ENCODE measurements around the gene SPACA4.
A peak's percentile ranks its signal among the peaks of the same experiment; 100 is the strongest.

SPACA4 gene

DNA sequence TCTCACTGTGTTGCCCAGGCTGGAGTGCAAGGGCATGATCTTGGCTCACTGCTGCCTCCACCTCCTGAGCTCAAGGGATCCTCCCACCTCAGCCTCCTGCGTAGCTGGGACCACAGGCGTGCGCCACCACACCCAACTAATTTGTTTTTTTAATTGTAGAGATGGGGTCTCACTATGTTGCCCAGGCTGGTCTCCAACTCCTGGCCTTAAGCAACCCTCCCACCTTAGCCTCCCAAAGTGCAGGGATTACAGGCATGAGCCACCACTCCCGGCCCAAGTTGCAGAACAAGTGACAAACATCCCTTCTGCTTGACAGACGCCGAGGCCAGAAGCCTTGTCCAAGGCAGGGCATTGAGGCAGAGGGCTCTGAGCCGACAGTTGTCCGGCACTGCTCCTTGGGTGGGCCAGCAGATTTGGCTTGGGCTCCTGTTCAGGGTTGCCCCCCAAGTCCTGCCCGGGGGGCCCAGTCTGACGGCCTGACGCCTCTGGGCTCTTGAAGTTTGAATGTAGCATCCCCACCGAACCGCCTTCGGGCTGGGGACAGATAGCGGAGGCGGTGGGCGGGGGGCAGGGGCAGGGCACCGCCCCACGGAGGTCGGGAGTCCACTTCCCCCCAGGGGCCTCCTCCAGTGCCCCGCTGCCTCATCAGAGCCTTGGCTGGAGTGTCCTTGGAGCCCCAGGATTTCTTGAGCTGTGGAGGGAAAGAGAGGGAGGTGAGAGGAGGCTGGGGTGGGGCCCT lies 5.7 kb upstream of the SPACA4 start:
- TF ChIP-seq, protein P1, sequence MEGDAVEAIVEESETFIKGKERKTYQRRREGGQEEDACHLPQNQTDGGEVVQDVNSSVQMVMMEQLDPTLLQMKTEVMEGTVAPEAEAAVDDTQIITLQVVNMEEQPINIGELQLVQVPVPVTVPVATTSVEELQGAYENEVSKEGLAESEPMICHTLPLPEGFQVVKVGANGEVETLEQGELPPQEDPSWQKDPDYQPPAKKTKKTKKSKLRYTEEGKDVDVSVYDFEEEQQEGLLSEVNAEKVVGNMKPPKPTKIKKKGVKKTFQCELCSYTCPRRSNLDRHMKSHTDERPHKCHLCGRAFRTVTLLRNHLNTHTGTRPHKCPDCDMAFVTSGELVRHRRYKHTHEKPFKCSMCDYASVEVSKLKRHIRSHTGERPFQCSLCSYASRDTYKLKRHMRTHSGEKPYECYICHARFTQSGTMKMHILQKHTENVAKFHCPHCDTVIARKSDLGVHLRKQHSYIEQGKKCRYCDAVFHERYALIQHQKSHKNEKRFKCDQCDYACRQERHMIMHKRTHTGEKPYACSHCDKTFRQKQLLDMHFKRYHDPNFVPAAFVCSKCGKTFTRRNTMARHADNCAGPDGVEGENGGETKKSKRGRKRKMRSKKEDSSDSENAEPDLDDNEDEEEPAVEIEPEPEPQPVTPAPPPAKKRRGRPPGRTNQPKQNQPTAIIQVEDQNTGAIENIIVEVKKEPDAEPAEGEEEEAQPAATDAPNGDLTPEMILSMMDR (IDR thresholded peaks at IDR 0.05) = no peak

DNA sequence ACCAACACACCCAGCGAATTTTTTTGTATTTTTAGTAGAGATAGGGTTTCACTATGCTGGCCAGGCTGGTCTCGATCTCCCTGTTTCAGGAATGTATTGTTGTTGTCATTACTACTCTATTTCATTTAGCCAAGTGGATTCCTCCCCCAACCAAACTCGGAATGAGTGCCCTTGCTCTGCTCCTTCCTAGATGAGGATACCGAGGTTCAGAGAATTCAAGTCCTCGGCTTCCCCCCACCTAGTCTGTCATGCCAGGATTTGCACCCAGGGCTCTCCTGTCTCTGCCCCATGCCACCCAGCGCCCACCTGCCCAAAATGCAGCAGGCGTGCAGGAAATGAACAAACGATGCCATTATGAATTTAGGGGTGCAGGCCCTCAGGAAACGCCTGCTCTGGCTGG lies 3.5 kb upstream of the SPACA4 start:
- TF ChIP-seq, protein P1 (IDR thresholded peaks at IDR 0.05) = no peak

DNA sequence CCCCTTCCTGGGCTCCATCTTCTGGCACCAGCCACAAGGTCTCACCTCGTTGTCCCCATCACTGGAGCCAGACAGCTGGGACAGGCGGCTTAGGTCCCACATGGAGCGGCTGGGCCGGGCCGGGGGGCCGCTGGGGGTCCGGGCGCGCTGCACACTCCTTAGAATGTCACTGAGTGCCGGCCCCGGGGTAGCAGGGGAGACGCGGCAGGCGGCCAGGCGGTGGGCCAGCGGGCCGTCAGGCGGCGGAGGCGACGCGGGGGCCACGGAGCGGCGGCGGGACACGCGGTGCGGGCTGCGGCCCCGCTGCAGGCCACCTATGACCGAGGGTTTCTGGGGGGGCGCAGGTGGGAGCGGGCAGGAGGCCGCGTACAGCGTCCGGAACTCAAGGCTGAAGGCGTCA lies 3.1 kb upstream of the SPACA4 start:
- TF ChIP-seq, protein P1 (IDR thresholded peaks at IDR 0.05) = no peak

DNA sequence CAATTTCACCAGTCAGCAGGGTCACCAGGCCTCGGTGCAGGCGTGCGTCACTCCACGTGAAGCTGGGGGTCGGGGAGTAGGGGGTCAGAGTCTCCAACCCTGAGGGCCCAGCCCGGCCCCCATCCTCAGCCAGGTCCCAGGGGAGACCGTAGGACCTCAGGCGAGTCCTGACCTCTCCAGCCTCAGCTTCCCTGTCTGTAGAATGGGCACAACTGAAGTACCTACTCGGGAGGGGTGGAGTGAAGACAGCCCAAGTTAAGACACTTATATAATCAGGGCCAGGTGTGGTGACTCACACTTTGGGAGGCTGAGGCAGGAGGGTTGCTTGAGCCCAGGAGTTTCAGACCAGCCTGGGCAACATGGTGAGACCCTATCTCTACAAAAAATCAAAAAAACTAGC lies 2.7 kb upstream of the SPACA4 start:
- TF ChIP-seq, protein P1 (IDR thresholded peaks at IDR 0.05) = no peak

DNA sequence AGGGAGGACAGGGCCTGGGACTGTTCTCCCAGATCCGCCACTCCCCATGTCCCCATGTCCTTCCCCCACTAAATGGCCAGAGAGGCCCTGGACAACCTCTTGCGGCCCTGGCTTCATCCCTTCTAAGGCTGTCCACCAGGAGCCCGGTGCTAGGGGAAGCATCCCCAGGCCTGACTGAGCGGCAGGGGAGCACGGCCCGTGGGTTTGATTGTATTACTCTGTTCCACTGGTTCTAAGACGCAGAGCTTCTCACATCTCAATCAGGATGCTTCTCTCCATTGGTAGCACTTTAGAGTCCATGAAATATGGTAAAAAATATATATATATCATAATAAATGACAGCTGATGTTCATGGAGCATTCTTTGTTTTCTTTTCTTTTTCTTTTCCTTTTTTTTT lies 815 bp downstream of the SPACA4 start:
- TF ChIP-seq, protein P1 (IDR thresholded peaks at IDR 0.05) = no peak

DNA sequence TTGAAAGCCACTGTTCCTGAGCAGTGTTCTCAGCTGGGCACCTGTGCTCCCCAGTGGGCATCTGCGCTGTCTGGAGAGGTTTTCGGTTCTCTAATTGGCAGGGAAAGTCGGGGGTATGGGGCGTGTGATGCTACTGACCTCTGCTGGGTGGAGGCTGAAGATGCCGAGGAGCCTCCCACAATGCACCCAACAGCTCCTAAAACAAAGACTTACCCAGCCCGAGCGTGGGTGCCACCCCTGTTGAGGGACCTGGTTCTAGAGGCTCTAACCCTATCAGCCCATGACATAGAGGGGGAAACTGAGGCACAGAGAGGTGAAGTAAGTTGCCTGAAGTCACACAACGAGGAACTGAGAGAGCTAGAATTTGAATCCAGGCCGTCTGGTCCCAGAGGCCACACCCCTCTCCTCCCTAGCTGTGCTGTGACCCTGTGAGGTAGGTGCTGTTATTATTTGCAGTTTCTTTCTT lies 2.3 kb downstream of the SPACA4 start:
- TF ChIP-seq, protein P1 (IDR thresholded peaks at IDR 0.05) = peak; percentile 40; the same call in 1 of the 2 replicates

DNA sequence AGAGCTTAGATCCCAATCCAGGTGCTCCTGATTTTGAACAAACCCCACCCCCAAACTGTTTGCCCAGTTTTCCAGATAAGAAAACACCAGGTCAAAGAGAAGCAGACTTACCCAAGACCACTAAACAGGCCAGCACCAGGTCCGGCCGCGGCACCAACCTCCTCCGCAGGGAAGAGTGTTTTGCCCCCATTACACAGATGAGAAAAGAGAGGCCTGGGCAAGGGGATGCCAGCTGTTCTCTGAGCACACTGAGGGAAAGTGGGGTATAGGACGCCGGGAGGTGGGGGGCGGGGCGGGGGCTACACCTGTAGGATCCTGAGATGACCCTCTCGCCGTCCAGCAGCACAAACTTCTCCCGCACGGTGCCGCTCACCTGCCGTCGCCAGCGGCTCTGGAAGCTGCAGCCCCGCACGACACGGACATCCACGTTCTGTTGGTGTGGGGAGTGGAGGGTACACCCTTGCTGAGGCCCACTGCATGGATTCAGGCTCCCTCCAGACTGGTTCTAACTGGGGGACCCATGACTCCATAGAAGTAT lies 3.1 kb downstream of the SPACA4 start:
- TF ChIP-seq, protein P1 (IDR thresholded peaks at IDR 0.05) = no peak
